AG20443 (cell line): ENCODE data around the gene RNU4-1.
"Not testable (repeated sequence)": the region's sequence is repeated elsewhere in the genome, so short reads cannot be mapped to it uniquely, and the experiment has no call there.

Experiments
- DNase-seq: peaks from one replicate; pipeline ENCODE4 v3.0.0; 2012; ENCODE audit warnings: low spot score, mixed read lengths

RNU4-1 gene

DNA sequence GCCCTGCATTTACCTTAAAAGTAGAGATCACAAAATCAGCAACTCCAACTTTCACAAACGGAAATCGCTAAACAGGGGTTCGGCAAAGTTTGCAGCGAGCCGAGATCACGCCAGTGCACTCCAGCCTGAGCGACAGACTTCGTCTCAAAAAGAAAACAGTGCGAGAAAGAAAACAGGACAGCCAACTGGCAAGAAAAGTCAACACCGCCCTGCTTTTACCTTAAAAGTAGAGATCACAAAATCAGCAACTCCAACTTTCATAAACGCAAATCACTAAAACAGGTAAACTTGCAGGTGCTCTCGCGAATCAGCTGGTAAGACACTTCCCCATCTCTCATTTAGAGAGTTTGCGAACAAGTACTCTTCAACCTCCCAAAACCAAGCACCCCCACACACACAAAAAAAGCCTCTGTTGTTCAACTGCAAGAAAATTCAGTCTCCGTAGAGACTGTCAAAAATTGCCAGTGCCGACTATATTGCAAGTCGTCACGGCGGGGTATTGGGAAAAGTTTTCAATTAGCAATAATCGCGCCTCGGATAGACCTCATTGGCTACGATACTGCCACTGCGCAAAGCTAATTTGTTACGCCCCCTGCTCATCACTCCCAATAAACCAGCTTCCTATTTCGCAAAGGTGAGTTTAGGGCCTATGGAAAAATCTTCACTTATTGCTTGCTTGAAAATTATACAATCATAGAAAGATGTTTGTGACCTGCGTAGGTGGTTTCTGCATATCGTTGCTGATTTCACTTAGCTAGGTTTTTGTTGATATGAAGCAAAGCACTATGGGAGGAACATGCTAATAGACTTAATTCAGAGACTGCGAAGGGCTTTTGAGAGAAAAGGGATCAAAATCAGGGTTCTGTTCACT is at the start of gene RNU4-1:
Gene RNU4-1 (minus strand): TSS at position 577 of the 871 bp plus-strand sequence.
- peak; percentile 45 for DNase-seq

GRCh38 chr12:120342175-120343038 is 49.4 kb upstream of the RNU4-1 start:
- peak; percentile 6 for DNase-seq

DNA sequence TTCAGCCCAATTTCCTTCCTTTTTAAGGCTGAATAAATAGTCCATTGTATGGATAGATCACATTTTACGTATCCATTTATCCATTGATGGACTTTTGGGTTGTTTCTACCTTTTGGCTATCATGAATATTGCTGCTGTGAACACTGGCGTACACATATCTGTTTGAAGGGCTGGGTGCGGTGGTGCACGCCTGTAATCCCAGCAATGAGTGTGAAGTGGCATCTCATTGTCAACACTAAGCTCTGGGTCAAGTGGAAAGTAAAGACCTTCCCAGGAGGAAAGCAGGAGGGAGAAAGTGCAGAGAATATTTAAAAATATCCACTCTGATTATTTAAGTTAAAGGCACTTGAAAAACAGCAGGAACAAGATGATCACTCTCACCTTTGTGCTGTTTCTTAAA is 46.2 kb upstream of the RNU4-1 start:
- no peak for DNase-seq

DNA sequence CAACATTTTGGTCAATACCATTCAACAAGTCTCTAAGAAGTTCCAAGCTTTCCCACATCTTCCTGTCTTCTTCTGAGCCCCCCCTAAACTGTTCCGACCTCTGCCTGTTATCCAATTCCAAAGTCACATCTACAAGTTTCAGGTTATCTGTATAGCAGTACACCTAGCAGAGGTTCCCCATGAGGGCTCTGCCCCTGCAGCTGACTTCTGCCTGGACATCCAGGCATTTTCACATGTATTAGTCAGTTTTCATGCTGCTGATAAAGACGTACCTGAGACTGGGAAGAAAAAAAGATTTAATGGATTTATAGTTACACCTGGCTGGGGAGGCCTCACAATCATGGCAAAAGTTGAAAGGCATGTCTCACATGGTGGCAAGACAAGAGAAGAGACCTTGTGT is 44.7 kb upstream of the RNU4-1 start:
- DNase-seq = no peak

- DNase-seq = not testable (repeated sequence)
Observed at GRCh38 chr12:120336392-120336791, 43.4 kb upstream of the RNU4-1 start.

DNA sequence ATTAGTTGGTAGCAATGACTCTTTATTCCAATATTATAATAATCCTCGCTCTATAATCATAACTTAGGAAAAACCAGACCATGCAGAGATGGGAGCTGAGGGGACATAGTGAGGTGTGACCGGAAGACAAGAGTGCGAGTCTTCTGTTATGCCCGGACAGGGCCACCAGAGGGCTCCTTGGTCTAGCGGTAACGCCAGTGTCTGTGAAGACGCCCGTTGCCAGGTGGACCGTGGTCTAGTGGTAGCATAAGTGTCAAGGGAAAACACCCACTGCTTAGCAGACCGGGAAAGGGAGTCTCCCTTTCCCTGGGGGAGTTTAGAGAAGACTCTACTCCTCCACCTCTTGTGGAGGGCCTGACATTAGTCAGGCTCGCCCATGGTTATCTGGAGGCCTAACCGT is 42.4 kb upstream of the RNU4-1 start:
- DNase-seq = not testable (repeated sequence)

DNA sequence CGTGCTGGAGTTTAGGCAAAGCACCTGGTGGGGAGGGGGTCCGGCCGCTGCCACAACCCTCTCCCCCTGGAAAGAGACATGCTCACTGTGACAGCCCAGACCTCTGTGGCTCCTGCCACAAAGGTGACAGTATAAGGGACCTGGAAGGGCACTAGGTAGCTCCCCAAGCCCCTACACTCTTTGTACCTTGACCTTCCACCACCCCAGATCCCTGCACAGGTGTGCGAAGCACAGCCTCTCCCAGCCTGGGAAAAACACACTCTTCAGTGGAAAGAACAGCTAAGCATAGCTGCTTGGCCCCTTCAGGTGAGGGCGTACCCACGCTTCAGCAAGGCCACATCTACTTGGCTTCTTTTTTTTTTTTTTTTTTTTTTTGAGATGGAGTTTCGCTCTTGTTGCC is 39.5 kb upstream of the RNU4-1 start:
- DNase-seq = no peak

DNA sequence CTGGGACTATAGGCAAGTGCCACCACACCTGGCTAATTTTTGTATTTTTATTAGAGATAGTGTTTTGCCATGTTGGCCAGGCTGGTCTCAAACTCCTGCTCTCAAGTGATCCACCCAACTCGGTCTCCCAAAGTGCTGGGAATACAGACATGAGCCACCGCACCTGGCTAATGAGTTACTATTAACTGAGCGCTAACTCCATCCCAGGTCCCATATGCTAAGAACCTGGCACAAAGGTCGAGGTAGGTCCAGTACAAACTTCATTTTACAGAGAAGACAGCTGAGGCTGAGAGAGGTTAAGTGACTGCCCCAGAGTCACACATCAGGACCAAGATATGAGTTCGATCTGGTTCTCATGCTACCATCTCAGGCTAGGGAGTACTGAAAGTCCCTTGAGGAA is 39.0 kb upstream of the RNU4-1 start:
- no peak for DNase-seq

- no peak for DNase-seq
Observed at GRCh38 chr12:120331390-120331789, 38.4 kb upstream of the RNU4-1 start.

- no peak for DNase-seq
Observed at GRCh38 chr12:120328228-120328627, 35.2 kb upstream of the RNU4-1 start.

DNA sequence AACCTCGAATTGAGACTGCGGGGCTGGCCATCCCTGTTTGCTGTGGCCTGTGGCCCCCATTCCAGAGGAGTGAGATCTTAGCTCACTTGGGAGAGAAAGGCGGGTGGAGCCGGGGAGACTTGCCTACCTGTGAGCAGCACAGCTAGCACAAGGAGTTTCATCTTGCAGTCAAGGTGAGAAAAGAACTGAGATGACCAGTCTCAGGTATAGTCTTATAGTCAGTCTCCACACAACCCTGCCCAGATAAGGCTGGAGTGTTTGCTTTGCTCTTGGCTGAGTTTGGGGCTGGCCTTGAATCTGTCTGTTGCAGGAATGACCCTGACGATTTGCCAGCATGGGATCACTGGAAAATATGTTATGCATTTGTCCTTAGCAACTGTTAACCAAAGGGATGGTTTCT is 34.6 kb upstream of the RNU4-1 start, which contains the start of gene PLA2G1B:
Gene PLA2G1B (minus strand): TSS at position 187 of the 400 bp plus-strand sequence. CDS start 26 bp downstream, at position 161.
- DNase-seq = no peak

GRCh38 chr12:120324841-120325417 is 31.9 kb upstream of the RNU4-1 start:
- DNase-seq = no peak

DNA sequence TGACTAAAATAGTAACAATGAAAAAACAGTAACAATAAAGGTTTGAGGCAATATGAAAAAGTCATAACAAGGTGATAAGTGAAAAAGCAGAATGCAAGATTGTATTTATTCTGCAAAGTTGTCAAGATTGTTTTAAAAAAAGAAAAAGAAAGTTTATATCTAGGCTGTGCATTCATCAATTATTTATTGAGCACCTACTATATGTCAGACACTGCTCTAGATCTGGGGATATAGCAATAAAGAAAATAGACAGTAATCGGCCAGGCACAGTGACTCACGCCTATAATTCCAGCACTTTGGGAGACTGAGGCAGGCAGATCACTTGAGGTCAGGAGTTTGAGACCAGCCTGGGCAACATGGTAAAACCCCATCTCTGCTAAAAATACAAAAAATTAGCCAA is 30.7 kb upstream of the RNU4-1 start:
- DNase-seq = no peak

GRCh38 chr12:120321382-120322202 is 28.6 kb upstream of the RNU4-1 start:
- DNase-seq = no peak

DNA sequence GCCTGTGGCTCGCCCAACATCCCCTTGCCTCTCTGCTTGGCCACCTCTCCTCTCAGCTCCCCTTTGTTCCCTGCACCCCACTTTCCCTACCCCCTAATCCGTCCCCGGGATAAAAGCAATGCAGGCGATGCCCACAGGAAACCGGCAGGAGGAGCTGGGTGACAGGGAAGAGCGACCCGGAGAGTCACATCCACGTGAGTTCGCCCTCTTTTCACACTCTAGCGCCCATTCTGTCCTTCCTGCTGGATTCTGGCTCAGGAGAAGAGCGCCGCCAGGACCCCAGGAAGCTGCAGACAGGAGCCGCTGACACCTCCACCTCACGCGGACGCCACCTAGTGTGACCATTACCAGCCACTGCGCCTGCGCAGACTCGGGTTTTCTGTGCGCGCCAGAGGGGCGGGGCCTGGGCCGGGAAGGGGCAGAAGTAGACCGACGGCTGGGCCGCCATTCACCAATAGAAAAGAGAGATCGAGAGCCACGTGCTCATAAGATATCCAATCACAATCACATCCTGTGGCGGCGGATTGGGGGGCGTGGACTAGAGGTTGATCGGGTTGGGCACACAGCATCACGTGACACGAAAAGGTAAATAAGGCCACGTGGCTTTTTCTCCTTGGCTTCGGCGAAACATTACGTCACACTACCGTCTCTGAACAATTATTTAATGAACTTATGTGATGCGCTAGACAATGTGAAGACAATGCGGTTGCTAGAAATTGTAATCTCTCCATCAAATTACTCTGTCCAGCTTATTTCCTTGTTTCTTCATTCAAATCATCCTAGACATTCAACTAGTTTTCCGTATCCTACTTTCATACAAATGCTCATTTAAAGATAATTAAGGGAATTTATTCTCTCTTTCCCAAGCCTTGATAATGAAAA is 24.4 kb upstream of the RNU4-1 start:
- DNase-seq = peak; percentile 99

GRCh38 chr12:120316798-120317223 is 23.8 kb upstream of the RNU4-1 start:
- peak; percentile 25 for DNase-seq

- no peak for DNase-seq
Observed at GRCh38 chr12:120314220-120314619, 21.2 kb upstream of the RNU4-1 start.

DNA sequence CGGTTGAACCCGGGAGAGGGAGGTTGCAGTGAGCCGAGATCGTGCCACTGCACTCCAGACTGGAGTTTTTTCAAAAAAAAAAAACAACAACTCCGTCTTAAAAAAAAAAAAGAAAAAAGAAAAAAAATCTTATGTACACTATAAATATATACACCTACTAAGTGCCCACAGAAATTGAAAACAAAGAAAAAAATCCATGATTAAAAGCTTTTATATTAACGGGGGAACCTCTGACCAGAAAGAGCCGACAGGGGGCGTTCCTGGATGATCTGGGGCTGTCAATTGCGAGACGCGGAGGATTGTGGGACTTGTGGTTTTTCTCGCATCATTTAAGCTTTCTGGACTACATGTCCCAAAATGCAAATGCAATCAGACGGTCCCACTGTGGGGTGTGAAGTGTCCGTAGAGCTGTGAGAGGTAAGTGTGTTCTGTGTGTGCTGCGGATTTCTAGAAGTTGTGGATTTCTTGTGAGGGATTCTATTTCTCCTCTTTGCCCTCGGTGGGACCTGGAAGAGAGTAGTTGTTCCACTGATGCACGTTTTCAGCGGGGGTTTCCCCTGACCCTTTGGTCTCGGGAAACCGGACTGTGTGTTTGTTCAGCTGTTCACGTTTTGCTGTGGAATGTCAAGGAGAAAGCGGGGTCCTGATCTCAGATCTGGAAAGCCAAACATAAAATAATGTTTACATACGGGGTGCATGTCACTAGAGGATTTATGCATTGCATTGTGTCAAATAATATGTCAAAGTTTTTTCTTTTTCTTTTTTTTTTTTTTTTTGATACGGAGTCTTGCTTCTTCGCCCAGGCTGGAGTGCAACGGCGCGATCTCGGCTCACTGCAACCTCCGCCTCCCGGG is 9.2 kb upstream of the RNU4-1 start, which contains the start of gene SIRT4:
Gene SIRT4 (plus strand): TSS at position 360 of the 854 bp plus-strand sequence. CDS start 1,241 bp downstream, outside the sequence.
- DNase-seq = peak; percentile 94

- DNase-seq = no peak
Observed at GRCh38 chr12:120292411-120292660, 701 bp downstream of the RNU4-1 start.
